H9 (cell line): ENCODE data around the gene TTC32. TPM values are rescaled to one million over a fixed set of nuclear protein-coding genes. Genes with fewer than 3 reads are reported as not detected.

ENCODE experiments used
- DNase-seq: peaks from one replicate; pipeline ENCODE4 v3.0.0-alpha.2; 2017
- H2AFZ ChIP-seq: one replicate; pipeline ENCODE4 v1.6.1; 2013; ENCODE audit warnings: mild to moderate bottlenecking, low read length, control low read depth, moderate library complexity
- H2AK5ac ChIP-seq: 2 replicates; pipeline ENCODE4 v1.6.1; 2013; ENCODE audit warnings: low read length, control low read depth, mixed read lengths; ENCODE audit not compliant: insufficient read length
- H2BK120ac ChIP-seq: one replicate; pipeline ENCODE4 v1.6.1; 2013; ENCODE audit warnings: low read depth, mild to moderate bottlenecking, low read length, control low read depth, inconsistent platforms; ENCODE audit not compliant: poor library complexity, severe bottlenecking
- H2BK12ac ChIP-seq: 2 replicates; pipeline ENCODE4 v1.6.1; 2013; ENCODE audit warnings: low read length, control low read depth, mixed read lengths, low read depth; ENCODE audit not compliant: insufficient read length
- H2BK15ac ChIP-seq: 2 replicates; pipeline ENCODE4 v1.6.1; 2013; ENCODE audit warnings: low read depth, low read length, control low read depth
- H2BK20ac ChIP-seq: one replicate; pipeline ENCODE4 v1.6.1; 2013; ENCODE audit warnings: low read depth, mild to moderate bottlenecking, low read length, control low read depth, inconsistent platforms; ENCODE audit not compliant: poor library complexity, severe bottlenecking
- H2BK5ac ChIP-seq: 2 replicates; pipeline ENCODE4 v1.6.1; 2013; ENCODE audit warnings: low read length, control low read depth, mixed read lengths; ENCODE audit not compliant: insufficient read length
- H3K14ac ChIP-seq: 2 replicates; pipeline ENCODE4 v1.6.1; 2013; ENCODE audit warnings: low read length, control low read depth; ENCODE audit not compliant: insufficient read depth
- H3K18ac ChIP-seq: 2 replicates; pipeline ENCODE4 v1.6.1; 2013; ENCODE audit warnings: low read depth, mild to moderate bottlenecking, mixed read lengths, low read length, control low read depth; ENCODE audit not compliant: insufficient read length
- H3K23ac ChIP-seq: 2 replicates; pipeline ENCODE4 v1.6.1; 2013; ENCODE audit warnings: low read length, control low read depth, mixed read lengths, low read depth; ENCODE audit not compliant: insufficient read length
- H3K23me2 ChIP-seq: 2 replicates; pipeline ENCODE4 v1.6.1; 2013; ENCODE audit warnings: low read depth, mild to moderate bottlenecking, mixed read lengths, low read length, control low read depth; ENCODE audit not compliant: insufficient read length, poor library complexity, severe bottlenecking
- H3K27ac ChIP-seq: 2 replicates; pipeline ENCODE4 v1.5.1; 2013; ENCODE audit warnings: low read length, control low read depth, mixed read lengths, low read depth; ENCODE audit not compliant: insufficient read length
- H3K27me3 ChIP-seq: 2 replicates; pipeline ENCODE4 v1.6.1; 2013; ENCODE audit warnings: low read length, control low read depth, inconsistent platforms; ENCODE audit not compliant: insufficient read depth
- H3K4ac ChIP-seq: 2 replicates; pipeline ENCODE4 v1.6.1; 2013; ENCODE audit warnings: low read depth, mild to moderate bottlenecking, control low read depth, inconsistent platforms, low read length, moderate library complexity
- H3K4me1 ChIP-seq: 2 replicates; pipeline ENCODE4 v1.6.1; 2013; ENCODE audit warnings: low read length, control low read depth, inconsistent platforms; ENCODE audit not compliant: insufficient read depth
- H3K4me2 ChIP-seq: 2 replicates; pipeline ENCODE4 v1.6.1; 2013; ENCODE audit warnings: low read length, control low read depth, mixed read lengths; ENCODE audit not compliant: insufficient read length, insufficient read depth
- H3K56ac ChIP-seq: 2 replicates; pipeline ENCODE4 v1.6.1; 2013; ENCODE audit warnings: low read depth, mild to moderate bottlenecking, mixed read lengths, low read length, control low read depth; ENCODE audit not compliant: insufficient read length
- H3K79me1 ChIP-seq: 2 replicates; pipeline ENCODE4 v1.6.1; 2013; ENCODE audit warnings: low read depth, mild to moderate bottlenecking, moderate library complexity, low read length, control low read depth, inconsistent platforms; ENCODE audit not compliant: insufficient read depth, poor library complexity, severe bottlenecking
- H3K79me2 ChIP-seq: 2 replicates; pipeline ENCODE4 v1.6.1; 2013; ENCODE audit warnings: low read length, control low read depth, inconsistent platforms; ENCODE audit not compliant: insufficient read depth
- H3K9ac ChIP-seq: 2 replicates; pipeline ENCODE4 v1.6.1; 2013; ENCODE audit warnings: low read length, control low read depth, mixed read lengths; ENCODE audit not compliant: insufficient read length; ENCODE audit errors: extremely low read depth
- H3K9me3 ChIP-seq: one replicate; pipeline ENCODE4 v1.6.1; 2013; ENCODE audit warnings: low read depth, low read length, inconsistent platforms; ENCODE audit not compliant: control insufficient read depth
- H3T11ph ChIP-seq: one replicate; pipeline ENCODE4 v1.6.1; 2013; ENCODE audit warnings: mild to moderate bottlenecking, low read length, control low read depth, inconsistent platforms
- H4K20me1 ChIP-seq: one replicate; pipeline ENCODE4 v1.6.1; 2013; ENCODE audit not compliant: control insufficient read depth, insufficient read length, insufficient read depth
- H4K5ac ChIP-seq: 2 replicates; pipeline ENCODE4 v1.6.1; 2013; ENCODE audit warnings: low read depth, mild to moderate bottlenecking, mixed read lengths, low read length, control low read depth; ENCODE audit not compliant: insufficient read length
- H4K8ac ChIP-seq: replicated peaks from 2 replicates; pipeline ENCODE4 v1.6.1; 2013; ENCODE audit warnings: low read length, control low read depth, mixed read lengths, low read depth; ENCODE audit not compliant: insufficient read length
- H4K91ac ChIP-seq: 2 replicates; pipeline ENCODE4 v1.6.1; 2013; ENCODE audit warnings: low read depth, mild to moderate bottlenecking, moderate library complexity, mixed read lengths, low read length, control low read depth; ENCODE audit not compliant: insufficient read length
- H3K27ac Mint-ChIP-seq, 3 experiments: 2 replicates in 2 of 3; 3 replicates in 1 of 3; pipeline ENCODE4 v1.8.0; 2020 to 2021; ENCODE audit warnings: mixed read lengths in 3 of 3, mild to moderate bottlenecking in 1 of 3, moderate library complexity in 1 of 3
- H3K27me3 Mint-ChIP-seq: 2 replicates; pipeline ENCODE4 v1.8.0; 2021; ENCODE audit warnings: low read depth, mild to moderate bottlenecking, moderate library complexity, mixed read lengths
- H3K36me3 Mint-ChIP-seq, 3 experiments: 2 replicates in 2 of 3; 3 replicates in 1 of 3; pipeline ENCODE4 v1.8.0; 2020 to 2021; ENCODE audit warnings: low read depth in 3 of 3, mixed read lengths in 3 of 3; ENCODE audit not compliant: insufficient read depth in 1 of 3
- H3K4me1 Mint-ChIP-seq, 2 experiments: 2 replicates each; pipeline ENCODE4 v1.8.0; 2020; ENCODE audit warnings: mixed read lengths in 2 of 2
- H3K4me3 Mint-ChIP-seq, 2 experiments: 2 replicates in 1 of 2; 3 replicates in 1 of 2; pipeline ENCODE4 v1.8.0; 2020 to 2021; ENCODE audit warnings: mild to moderate bottlenecking in 2 of 2, mixed read lengths in 2 of 2, moderate library complexity in 1 of 2
- H3K9me3 Mint-ChIP-seq, 2 experiments: 2 replicates in 1 of 2; 3 replicates in 1 of 2; pipeline ENCODE4 v1.8.0; 2020; ENCODE audit warnings: mild to moderate bottlenecking in 2 of 2, mixed read lengths in 2 of 2, moderate library complexity in 1 of 2
- WGBS: extraction: QIAGEN DNeasy Blood & Tissue Kit; methylation state at CpG from one replicate; pipeline ENCODE4 v1.1.7; 2013; ENCODE audit warnings: missing lambda C conversion rate, low lambda C conversion rate, mixed read lengths; ENCODE audit not compliant: insufficient read length; ENCODE audit errors: extremely low coverage; 5-methylcytosine and 5-hydroxymethylcytosine counted together
- total RNA-seq: library from RNA; stranded (reverse); gene quantifications from 2 replicates; pipeline ENCODE4 v1.2.1, GENCODE V29; 2021
- TF ChIP-seq, protein P1 (sequence below): fragments of 200-600 bp; sonication (generic); conservative IDR thresholded peaks from 3 replicates; pipeline ENCODE4 v1.8.0; 2021; ENCODE audit warnings: antibody characterized with exemption, mild to moderate bottlenecking

Gene TTC32
- total RNA-seq, 1 experiment from 2014 or later, result 8.9 TPM

DNA sequence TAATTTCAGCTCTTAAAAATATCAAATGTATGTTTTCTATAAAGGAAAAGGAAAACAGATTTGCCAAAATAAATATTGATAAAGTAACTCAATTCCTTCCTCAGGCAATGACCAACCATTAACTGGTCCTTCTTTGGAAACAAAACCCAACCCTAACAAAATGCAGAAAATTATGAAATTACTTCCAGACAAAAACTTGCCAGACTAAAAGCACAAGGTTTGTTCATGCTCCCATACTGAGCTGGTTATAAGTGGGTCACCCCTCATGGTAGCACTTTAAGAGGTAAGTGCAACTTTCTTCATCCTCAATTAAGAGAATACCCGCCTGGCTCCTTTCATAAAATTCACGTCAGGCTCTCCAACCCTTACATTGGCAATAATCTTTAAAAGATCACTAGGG, 31.1 kb upstream of the TTC32 start:
- Histone ChIP-seq H3K27ac (no peak overlapping the region), H3K4ac (no peak overlapping the region)

More for the DNA sequence above, 31.1 kb upstream of the TTC32 start:
- no peak for DNase-seq
- no peak overlapping the region for H3K27ac Mint-ChIP-seq
- Histone ChIP-seq H3K18ac (no peak overlapping the region), H4K5ac (no peak overlapping the region), H4K91ac (no peak overlapping the region), H3K14ac (no peak overlapping the region), H3K27me3 (no peaks in the 10 kb centered on the region), H3K4me2 (no peak overlapping the region), H2AK5ac (no peak overlapping the region), H2AFZ (no peak overlapping the region), H4K20me1 (no peaks in the 10 kb centered on the region), H3K23ac (no peak overlapping the region), H3K23me2 (no peaks in the 10 kb centered on the region), H2BK20ac (no peak overlapping the region), H3T11ph (no peak overlapping the region), H2BK12ac (no peak overlapping the region), H3K9me3 (peaks cover 8% of the 10 kb centered on the region), H3K79me2 (no peaks in the 10 kb centered on the region), H3K9ac (no peak overlapping the region), H3K79me1 (no peaks in the 10 kb centered on the region), H2BK120ac (no peak overlapping the region), H3K4me1 (no peaks in the 10 kb centered on the region), H2BK15ac (no peak overlapping the region), H2BK5ac (no peak overlapping the region), H4K8ac (no peak overlapping the region), H3K56ac (no peak overlapping the region)
- no peaks in the 10 kb centered on the region for H3K27me3 Mint-ChIP-seq
- peaks cover 13% of the 10 kb centered on the region in 2 experiments for H3K9me3 Mint-ChIP-seq
- TF ChIP-seq, protein P1, sequence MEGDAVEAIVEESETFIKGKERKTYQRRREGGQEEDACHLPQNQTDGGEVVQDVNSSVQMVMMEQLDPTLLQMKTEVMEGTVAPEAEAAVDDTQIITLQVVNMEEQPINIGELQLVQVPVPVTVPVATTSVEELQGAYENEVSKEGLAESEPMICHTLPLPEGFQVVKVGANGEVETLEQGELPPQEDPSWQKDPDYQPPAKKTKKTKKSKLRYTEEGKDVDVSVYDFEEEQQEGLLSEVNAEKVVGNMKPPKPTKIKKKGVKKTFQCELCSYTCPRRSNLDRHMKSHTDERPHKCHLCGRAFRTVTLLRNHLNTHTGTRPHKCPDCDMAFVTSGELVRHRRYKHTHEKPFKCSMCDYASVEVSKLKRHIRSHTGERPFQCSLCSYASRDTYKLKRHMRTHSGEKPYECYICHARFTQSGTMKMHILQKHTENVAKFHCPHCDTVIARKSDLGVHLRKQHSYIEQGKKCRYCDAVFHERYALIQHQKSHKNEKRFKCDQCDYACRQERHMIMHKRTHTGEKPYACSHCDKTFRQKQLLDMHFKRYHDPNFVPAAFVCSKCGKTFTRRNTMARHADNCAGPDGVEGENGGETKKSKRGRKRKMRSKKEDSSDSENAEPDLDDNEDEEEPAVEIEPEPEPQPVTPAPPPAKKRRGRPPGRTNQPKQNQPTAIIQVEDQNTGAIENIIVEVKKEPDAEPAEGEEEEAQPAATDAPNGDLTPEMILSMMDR, result no peak
- H3K4me3 Mint-ChIP-seq, result no peak overlapping the region
- no peaks in the 10 kb centered on the region for H3K4me1 Mint-ChIP-seq
- WGBS, result no CpG with 5 or more reads among the region's 2 CpGs
- H3K36me3 Mint-ChIP-seq, result peaks cover 45 to 58% (median 50%) of the 10 kb centered on the region in 3 experiments
